Fibroblast of pulmonary artery (primary cell): ENCODE measurements around the gene KIFC1.
A peak's percentile ranks its signal among the peaks of the same experiment; 100 is the strongest.

Source experiments
- DNase-seq: peaks from one replicate; pipeline ENCODE4 v3.0.0-alpha.2; 2010; ENCODE audit warnings: low read depth
- H3K4me3 ChIP-seq: replicated peaks from 2 replicates; pipeline ENCODE4 v1.5.1; 2011; ENCODE audit warnings: low read depth, mild to moderate bottlenecking, control low read depth, low read length, moderate library complexity
- CTCF ChIP-seq: IDR thresholded peaks from 2 replicates; pipeline ENCODE4 v1.5.1; 2011; ENCODE audit warnings: mild to moderate bottlenecking, control low read depth, low read length, inconsistent platforms; ENCODE audit errors: missing control alignments

KIFC1 gene

GRCh38 chr6:33412140-33413009 lies 20.8 kb downstream of the KIFC1 start:
- H3K4me3 ChIP-seq: peak overlapping the region; percentile 65
- TF ChIP-seq CTCF: no peak
- no peak for DNase-seq

DNA sequence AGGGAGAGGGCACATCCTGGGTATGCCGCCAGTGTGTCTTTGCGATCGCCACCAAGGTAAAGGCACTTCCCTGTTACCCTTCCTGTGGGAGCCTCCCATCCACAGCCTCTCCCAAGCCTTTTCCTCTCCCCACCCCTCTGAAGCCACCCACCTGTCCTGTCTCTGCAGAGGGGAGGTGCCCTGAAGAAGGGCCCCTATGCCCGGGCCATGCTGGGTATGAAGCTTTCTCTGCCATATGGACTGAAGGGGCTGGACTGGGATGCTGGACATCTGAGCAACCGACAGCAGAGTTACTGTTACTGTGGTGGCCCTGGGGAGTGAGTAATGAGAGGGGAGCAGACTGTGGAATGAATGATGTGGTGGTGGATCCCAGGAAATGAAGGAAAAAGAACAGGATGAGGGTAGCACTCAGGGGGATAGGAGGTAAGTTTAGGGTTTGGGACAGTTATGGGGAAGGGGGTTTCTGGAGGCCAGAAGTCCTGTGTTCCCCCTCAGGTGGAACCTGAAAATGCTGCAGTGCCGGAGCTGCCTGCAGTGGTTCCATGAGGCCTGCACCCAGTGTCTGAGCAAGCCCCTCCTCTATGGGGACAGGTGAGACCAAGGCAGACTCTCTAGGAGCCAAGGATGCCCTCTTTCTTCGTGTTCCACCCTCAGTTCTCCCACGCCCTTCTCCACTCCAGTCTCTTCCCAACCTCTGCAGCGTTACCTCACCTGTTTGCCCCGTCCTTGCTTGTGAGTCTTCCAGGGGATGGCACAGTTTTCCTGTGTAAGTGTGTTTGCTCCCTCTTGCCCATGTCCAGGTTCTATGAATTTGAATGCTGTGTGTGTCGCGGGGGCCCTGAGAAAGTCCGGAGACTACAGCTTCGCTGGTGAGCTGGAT lies 21.9 kb downstream of the KIFC1 start:
- H3K4me3 ChIP-seq: no peak overlapping the region
- no peak for DNase-seq
- no peak for TF ChIP-seq CTCF

DNA sequence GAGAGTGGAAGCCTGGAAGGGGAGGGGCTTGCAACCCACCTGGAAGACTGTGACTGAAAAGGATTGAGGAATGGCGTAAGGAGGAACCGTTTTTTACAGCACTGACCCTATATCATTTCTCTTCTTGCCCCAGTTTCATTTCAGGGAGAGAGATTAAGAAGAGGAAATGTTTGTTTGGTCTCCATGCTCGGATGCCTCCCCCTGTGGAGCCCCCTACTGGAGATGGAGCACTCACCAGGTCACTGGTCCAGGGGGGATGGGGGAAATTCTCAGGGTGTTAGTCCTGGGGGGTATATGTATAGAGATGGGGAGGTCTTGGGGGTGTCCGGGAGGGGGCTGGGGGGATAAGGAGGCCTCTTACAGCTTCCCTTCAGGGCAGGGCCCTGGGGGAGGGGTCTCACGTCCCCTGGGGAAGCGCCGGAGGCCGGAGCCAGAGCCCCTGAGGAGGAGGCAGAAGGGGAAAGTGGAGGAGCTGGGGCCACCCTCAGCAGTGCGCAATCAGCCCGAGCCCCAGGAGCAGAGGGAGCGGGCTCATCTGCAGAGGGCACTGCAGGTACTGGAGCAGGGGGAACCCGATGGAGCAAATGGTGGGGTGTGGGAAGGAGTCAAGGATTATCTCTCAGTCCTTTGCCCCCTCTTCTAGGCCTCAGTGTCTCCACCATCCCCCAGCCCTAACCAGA lies 23.1 kb downstream of the KIFC1 start:
- no peak overlapping the region for H3K4me3 ChIP-seq
- no peak for DNase-seq
- TF ChIP-seq CTCF: peak; percentile 49

GRCh38 chr6:33415831-33416230 lies 24.2 kb downstream of the KIFC1 start:
- no peak for TF ChIP-seq CTCF
- H3K4me3 ChIP-seq: peak overlapping the region; percentile 95
- DNase-seq: no peak

GRCh38 chr6:33416386-33417127 lies 24.9 kb downstream of the KIFC1 start:
- no peak for DNase-seq
- H3K4me3 ChIP-seq: peak overlapping the region; percentile 95
- TF ChIP-seq CTCF: no peak
